Activated T-cell treated with anti-CD3 and anti-CD28 coated beads for 4 hours (primary cell): ENCODE data around the gene CLDN19.
A peak's percentile ranks its signal among the peaks of the same experiment; 100 is the strongest.
"Not testable (repeated sequence)": the region's sequence is repeated elsewhere in the genome, so short reads cannot be mapped to it uniquely, and the experiment has no call there.

Source experiments
- DNase-seq: peaks from one replicate; pipeline ENCODE4 v3.0.0-alpha.2; 2020

The CLDN19 gene

DNA sequence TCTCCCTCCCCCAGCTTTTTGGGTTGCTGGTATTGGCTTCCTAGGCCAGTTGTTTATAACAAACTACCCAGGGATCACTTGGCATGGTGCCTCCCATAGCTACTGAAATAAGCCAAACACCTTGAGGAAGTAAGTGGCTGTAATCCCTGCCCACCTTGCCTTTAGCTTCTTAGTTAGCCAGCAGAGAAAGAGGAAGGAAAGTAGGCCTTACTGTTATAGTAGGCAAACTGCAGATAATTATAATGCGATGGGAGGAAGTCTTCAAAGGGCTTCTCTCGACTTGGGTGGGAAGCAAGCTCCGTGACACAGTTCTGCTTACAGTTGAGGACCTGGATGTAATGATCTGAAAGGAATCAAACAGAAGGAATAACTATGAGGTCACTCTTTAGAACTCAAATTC is 18.6 kb upstream of the CLDN19 start:
- no peak for DNase-seq

- DNase-seq: no peak
Measured at GRCh38 chr1:42757892-42758275, 17.8 kb upstream of the CLDN19 start.

GRCh38 chr1:42756956-42757891 is 17.2 kb upstream of the CLDN19 start:
- no peak for DNase-seq

DNA sequence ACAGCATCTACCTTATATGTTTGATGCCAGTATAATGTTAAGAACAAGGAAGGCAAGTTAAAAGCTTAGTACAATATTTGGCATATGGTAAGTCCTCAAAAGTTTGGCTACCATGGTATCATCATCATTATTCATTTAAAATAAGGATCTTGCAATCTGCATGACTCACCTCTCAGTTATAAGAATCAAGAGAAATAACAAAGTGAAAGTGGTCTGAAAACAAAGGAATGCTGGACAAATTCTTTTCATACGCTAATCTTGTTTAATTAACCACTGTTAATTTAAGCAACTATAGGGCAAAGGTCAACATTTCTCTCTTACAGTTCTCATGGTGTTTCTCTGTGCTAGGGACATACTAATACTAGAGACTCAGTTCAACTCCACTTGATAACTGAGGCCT is 13.0 kb upstream of the CLDN19 start:
- DNase-seq: no peak

DNA sequence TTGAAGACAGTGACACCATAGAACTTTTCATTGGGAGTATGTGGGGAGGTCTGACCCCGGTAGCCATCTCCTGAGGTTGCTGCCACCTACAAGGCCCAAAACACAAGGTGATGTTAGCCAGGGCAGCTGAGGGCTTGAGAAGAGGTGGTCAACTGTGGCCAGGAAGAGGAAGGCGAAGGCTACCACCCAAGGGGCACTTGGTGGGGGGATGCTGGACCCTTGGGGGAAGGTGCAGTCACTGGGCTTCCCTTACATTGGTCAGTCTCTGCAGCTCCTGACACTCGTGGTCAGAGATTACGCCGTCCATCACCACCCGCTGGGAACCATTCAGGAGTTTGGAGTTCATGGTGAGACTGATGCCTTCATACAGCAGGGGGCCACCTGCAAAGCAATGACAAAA is 12.2 kb upstream of the CLDN19 start:
- no peak for DNase-seq

GRCh38 chr1:42751511-42752070 is 11.6 kb upstream of the CLDN19 start:
- not testable (repeated sequence) for DNase-seq

DNA sequence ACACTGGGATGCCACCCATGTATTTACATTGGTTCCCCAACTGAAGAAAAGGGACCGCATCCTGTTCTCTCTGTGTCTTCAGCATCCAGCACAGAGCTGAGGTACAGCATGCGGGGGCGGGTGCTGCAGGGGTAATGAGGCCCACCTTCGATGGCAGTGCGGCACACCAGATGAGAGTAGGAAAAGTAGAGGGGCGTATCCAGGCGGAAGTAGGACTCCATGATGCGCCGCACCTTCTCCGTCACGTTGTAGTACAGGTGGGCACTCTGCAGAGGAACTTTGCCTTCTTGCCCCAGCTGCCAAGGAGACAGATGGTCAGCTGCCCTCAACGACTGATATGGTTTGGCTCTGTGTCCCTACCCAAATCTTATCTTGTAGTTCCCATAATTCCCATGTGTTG is 10.0 kb upstream of the CLDN19 start:
- DNase-seq: no peak

DNA sequence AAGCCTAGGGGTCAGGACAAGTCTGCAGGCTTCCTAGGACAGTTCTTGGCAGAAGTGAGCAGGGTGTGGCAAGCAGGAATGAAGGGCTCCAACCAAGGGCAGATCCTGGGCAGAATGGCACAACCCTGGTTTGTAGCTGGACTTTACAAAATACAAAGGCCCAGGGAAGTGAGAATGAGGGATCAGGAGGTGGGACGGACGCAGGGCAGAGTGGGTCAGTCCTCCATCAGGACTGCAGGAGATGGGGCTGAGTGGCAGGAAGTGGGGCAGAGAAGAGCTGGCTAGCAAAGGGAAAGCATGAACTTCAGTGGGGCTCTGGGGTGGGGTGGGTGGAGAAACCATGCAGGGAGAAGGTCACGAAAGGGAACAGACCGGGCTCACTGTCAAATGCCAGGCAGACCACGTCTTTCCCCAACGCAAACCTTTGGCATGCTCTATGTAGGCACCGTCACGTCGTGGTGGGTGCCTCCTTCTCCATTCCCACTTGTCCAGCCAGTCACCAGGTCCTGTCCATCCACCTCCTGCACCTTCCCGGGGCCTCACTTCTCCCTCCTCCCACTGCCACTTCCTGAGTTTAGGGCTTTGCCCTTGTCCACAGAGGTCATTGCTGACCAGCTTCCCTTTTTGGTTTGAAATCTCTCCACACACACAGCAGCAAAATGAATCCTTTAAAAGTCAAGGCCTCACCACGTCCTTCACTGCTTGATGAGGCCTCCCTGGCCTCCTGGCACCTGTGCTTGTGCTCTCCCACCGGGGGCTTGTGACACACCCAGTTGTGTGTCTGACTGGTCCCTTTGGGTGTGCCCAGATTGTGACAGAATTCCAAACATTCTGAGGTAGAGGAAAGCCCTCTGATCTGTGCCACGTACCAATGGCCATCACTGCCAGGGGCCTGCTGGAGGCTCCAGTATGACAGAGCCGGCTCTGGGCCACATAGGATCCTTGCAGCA is 8.7 kb upstream of the CLDN19 start:
- DNase-seq: no peak

DNA sequence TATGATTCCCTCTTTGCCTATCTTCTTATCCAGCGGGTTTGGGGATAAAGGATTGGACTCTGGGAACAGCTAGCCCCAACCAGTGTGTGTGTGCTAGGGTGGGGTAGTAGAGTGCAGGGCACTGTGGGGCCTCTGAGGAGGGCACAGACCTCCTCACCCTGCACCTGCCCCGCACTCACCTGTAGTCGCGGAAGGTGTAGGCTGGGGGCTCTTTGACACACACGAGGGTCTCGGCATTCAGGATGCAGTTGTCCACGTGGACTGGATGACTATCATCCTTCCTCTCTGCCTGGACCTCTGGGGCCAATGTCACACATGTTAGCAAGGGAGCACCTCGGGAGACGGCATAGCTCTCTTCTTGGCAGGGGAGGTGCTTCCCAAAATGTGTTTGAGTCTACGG is 8.0 kb upstream of the CLDN19 start:
- DNase-seq: no peak

DNA sequence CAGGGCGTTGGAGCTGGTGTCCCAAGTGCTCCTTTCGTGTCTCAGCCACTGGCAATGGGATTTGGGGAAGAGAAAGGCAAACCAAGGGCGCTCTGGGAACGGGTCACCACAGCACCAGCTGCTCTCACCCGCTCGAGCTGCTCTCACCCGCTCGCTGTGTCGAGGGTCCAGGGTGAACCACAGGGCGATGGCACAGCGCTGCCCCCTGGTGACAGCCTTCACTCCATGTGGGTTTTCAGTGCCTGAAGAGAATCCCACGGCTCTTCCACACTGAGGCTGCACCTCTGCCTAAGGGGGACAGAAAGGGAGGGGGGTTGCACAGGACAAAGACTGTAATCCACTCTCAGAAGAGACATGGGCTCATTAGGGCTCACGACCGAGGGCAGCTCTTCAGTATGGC is 7.1 kb upstream of the CLDN19 start:
- peak; percentile 41 for DNase-seq

- DNase-seq: no peak
Measured at GRCh38 chr1:42746436-42747105, 6.5 kb upstream of the CLDN19 start.

DNA sequence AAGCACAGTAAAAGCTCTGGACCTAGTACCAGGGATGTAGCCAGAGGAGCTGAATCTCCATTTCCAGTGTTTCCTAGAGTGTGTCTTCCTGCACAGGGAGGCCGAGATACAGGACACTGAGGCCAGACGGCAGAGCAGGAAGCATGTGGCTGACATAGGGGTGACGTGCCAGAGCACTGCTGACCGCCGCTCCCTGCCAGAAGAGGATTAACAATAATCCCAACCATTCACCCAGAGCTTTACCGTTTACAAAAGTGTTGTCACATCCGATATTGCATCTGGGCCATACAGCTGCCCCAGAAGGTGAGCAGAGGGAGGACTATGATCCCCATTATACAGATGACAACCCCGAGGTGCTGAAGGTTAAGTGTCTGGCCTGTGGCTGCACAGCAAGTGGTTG is 5.8 kb upstream of the CLDN19 start:
- no peak for DNase-seq

GRCh38 chr1:42744148-42744413 is 4.0 kb upstream of the CLDN19 start:
- DNase-seq: no peak

DNA sequence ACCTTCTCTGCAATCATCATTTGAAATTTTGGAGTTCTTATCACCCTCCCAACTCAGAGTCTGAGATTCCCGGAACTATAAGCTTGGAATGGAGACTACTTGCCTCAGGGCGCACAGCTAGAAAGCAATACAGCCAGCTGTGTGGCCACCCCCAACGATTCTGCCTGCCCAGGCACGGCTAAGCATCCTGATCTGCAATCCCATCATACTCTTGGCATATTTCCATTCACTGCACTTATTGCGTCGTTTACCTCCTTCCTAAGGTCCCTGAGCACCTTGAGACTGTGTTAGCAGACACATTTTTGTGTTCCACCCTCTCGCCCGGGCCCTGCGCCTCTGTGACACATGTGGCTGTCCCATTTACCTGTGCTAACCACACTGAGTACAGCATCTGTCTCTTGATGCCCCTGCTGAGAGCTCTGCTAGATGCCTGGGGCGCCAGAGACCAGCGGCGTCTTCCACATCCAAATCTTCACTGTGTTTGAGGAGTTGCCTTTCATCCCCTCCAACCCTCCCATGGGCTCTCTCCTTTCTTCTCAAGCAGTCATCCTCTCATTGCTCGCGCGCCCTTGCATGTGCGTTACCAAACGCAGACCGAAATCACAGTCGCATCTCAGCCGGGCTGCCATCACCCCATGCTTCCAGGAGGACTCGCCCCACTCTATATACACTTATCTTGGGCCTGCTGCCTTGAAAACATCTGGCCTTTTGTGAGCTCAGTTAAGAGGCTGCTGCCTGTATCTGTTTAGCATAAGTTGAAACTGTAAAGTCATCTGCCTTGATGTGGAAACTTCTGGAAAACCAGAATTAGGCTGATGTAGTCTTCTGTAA is 3.5 kb upstream of the CLDN19 start:
- no peak for DNase-seq

DNA sequence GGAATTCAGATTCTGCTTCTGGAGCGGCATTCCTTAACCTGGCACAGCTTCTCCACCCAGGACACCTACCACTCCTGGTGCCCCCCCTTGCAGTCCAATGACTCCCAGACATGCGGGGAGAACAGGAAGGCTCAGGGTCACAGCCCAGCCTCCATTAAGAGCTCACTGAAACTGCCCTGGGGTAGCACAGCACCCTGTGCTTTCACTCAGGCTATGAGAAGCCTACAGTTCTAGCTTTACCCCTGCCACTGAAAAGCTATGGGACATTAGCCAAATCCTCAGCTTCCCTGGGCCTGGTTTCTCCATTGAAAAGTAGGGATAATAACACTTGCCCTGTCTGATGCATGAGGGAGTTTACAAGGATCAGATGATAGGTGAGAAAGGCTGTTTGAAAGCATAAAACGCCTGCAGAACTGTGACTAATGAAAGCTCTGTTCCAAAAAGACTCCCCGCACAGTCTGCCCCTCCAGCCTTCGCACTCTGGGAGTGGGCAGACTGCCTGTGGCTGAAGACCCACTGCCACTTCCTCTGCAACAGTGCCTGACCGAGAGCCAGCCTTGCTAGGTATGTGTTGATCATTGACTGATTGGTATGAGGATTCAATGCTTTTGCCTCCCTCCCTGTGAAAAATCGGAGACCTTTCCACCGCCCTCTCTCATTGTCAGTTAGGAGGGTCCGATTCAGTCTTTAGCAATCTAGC is 2.7 kb upstream of the CLDN19 start:
- no peak for DNase-seq

GRCh38 chr1:42742141-42742540 is 2.1 kb upstream of the CLDN19 start:
- DNase-seq: no peak

- no peak for DNase-seq
Measured at GRCh38 chr1:42741706-42742105, 1.7 kb upstream of the CLDN19 start.

GRCh38 chr1:42740851-42741580 is 980 bp upstream of the CLDN19 start:
- DNase-seq: no peak

- DNase-seq: no peak
Measured at GRCh38 chr1:42738678-42739226, 1.3 kb downstream of the CLDN19 start.

DNA sequence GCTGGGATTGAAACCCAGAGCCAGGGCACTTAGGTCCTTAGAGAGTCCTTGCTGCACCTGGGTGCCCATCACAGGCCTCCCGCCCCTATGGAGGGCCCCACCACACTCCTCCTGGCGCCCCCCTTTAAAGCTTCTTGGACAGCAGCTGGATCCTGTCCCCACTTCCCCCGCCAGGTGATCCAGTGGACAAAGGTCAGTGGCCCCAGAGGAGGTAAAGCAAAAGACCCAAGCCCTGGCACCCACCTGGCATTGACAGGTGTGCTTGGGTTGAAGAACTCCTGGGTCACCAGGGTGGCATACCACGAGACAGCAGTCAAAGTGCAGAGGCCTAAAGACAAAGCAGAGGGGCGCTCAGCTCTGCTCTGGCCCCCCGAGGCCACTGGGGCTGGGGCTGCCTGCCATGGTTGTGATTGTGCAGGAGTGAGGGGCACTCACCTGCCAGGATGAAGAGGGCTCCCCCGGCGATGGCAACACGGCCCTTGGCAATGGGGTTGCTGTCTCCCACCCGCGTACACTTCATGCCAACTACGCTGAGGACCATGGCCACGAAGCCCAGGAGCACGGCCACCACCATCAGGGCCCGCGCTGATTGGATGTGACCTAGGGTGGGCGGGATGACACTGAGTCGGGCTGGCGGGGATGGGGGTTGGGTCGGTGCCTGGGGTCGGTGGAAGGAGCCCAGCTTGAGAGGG is 1.9 kb downstream of the CLDN19 start:
- DNase-seq: no peak
